ENCODE measurements around the gene FLYWCH1. TPM values are rescaled to one million over a fixed set of nuclear protein-coding genes. Genes with fewer than 3 reads are reported as not detected.
A peak's percentile ranks its signal among the peaks of the same experiment; 100 is the strongest.

The FLYWCH1 gene
- total and polyA plus RNA-seq, 2 donors (not counting 1 experiment from before 2014, with no cell fraction given) = 12.0 to 58.5 TPM

GRCh38 chr16:2913603-2914002, 1.9 kb downstream of the FLYWCH1 start:
- Histone ChIP-seq H4K20me1 (ENCODE audit: control insufficient read depth, extremely low read depth, insufficient read depth, low read length) (no peaks in the 10 kb centered on the region), H3K27me3 (ENCODE audit: control insufficient read depth, insufficient read depth, low read length) (no peaks in the 10 kb centered on the region), H3K4me1 (ENCODE audit: control insufficient read depth, extremely low read depth, insufficient read depth, low read length) (peaks cover 3% of the 10 kb centered on the region), H2AFZ (ENCODE audit: low read length) (no peak overlapping the region), H3K79me2 (ENCODE audit: control insufficient read depth, insufficient read depth, low read length) (peaks cover 11% of the 10 kb centered on the region), H3K4me2 (ENCODE audit: extremely low read depth, insufficient read depth, low read length) (peak overlapping the region; percentile 48), H3K9ac (ENCODE audit: insufficient read depth, low read length) (no peak overlapping the region), H3K9me3 (ENCODE audit: control insufficient read depth, insufficient read depth, low read depth, low read length) (no peaks in the 10 kb centered on the region), H3K4me3 (replicated peaks in 1 of 4; ENCODE audit: control extremely low read depth in 1 of 4, insufficient read depth in 1 of 4, low read depth in 3 of 4, low read length in 4 of 4) (peak overlapping the region in 2 of 4 experiments; percentile 77 to 94), H3K27ac (ENCODE audit: insufficient read depth, low read length) (no peak overlapping the region), H3K36me3 (ENCODE audit: control insufficient read depth, insufficient read depth, low read length) (peaks cover 4% of the 10 kb centered on the region)
- no peak for DNase-seq (ENCODE audit: low read depth in 2 of 2)
- TF ChIP-seq CTCF (conservative IDR thresholded peaks at IDR 0.05 in 1 of 2, IDR thresholded peaks at IDR 0.05 in 1 of 2; ENCODE audit: low read depth in 1 of 2, low read length in 2 of 2) = no peak
- TF ChIP-seq EZH2 (IDR thresholded peaks at IDR 0.05; ENCODE audit: low read length, missing control alignments) = no peak

GRCh38 chr16:2914233-2914632, 2.5 kb downstream of the FLYWCH1 start:
- Histone ChIP-seq H3K4me2 (ENCODE audit: extremely low read depth, insufficient read depth, low read length) (no peak overlapping the region), H3K9ac (ENCODE audit: insufficient read depth, low read length) (no peak overlapping the region), H3K36me3 (ENCODE audit: control insufficient read depth, insufficient read depth, low read length) (peaks cover 4% of the 10 kb centered on the region), H3K27ac (ENCODE audit: insufficient read depth, low read length) (no peak overlapping the region), H4K20me1 (ENCODE audit: control insufficient read depth, extremely low read depth, insufficient read depth, low read length) (no peaks in the 10 kb centered on the region), H3K27me3 (ENCODE audit: control insufficient read depth, insufficient read depth, low read length) (no peaks in the 10 kb centered on the region), H3K79me2 (ENCODE audit: control insufficient read depth, insufficient read depth, low read length) (peaks cover 11% of the 10 kb centered on the region), H3K9me3 (ENCODE audit: control insufficient read depth, insufficient read depth, low read depth, low read length) (no peaks in the 10 kb centered on the region), H2AFZ (ENCODE audit: low read length) (no peak overlapping the region), H3K4me1 (ENCODE audit: control insufficient read depth, extremely low read depth, insufficient read depth, low read length) (peaks cover 3% of the 10 kb centered on the region), H3K4me3 (replicated peaks in 1 of 4; ENCODE audit: control extremely low read depth in 1 of 4, insufficient read depth in 1 of 4, low read depth in 3 of 4, low read length in 4 of 4) (no peak overlapping the region)
- no peak for DNase-seq (ENCODE audit: low read depth in 2 of 2)
- no peak for TF ChIP-seq CTCF (conservative IDR thresholded peaks at IDR 0.05 in 1 of 2, IDR thresholded peaks at IDR 0.05 in 1 of 2; ENCODE audit: low read depth in 1 of 2, low read length in 2 of 2)
- no peak for TF ChIP-seq EZH2 (IDR thresholded peaks at IDR 0.05; ENCODE audit: low read length, missing control alignments)

DNA sequence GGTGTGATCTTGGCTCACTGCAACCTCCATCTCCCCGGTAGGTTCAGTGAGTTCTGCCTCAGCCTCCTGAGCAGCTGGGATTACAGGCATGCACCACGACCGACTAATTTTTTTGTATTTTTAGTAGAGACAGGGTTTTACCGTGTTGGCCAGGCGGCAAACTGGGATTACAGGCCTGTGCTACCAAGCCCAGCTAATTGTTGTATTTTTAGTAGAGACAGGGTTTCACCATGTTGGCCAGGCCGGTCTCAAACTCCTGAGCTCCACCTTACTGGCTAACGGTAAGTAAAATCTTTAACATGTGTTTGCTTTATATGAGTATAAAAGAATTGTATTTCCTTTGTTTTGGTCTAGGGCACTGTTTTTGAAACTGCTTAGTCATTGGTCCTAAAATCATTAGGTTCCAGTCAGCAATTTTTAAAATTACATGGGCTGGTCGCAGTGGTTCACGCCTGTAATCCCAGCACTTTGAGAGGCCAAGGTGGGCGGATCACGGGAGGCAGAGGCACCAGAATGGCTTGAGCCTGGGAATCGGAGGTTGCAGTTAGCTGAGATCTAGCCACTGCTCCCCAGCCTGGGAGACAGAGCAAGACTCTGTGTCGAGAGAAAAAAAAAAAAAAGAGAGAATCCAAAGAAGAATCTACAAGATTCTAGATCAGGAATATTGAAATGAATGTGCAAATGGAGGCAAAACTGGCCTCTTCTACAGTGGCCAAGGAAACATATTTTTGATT, 3.6 kb downstream of the FLYWCH1 start:
- Histone ChIP-seq H3K9ac (ENCODE audit: insufficient read depth, low read length) (no peak overlapping the region), H3K36me3 (ENCODE audit: control insufficient read depth, insufficient read depth, low read length) (peaks cover 4% of the 10 kb centered on the region), H3K27me3 (ENCODE audit: control insufficient read depth, insufficient read depth, low read length) (no peaks in the 10 kb centered on the region), H4K20me1 (ENCODE audit: control insufficient read depth, extremely low read depth, insufficient read depth, low read length) (no peaks in the 10 kb centered on the region), H2AFZ (ENCODE audit: low read length) (no peak overlapping the region), H3K4me1 (ENCODE audit: control insufficient read depth, extremely low read depth, insufficient read depth, low read length) (peaks cover 3% of the 10 kb centered on the region), H3K4me2 (ENCODE audit: extremely low read depth, insufficient read depth, low read length) (no peak overlapping the region), H3K27ac (ENCODE audit: insufficient read depth, low read length) (peak overlapping the region; percentile 19), H3K4me3 (replicated peaks in 1 of 4; ENCODE audit: control extremely low read depth in 1 of 4, insufficient read depth in 1 of 4, low read depth in 3 of 4, low read length in 4 of 4) (no peak overlapping the region), H3K79me2 (ENCODE audit: control insufficient read depth, insufficient read depth, low read length) (peaks cover 11% of the 10 kb centered on the region), H3K9me3 (ENCODE audit: control insufficient read depth, insufficient read depth, low read depth, low read length) (no peaks in the 10 kb centered on the region)
- TF ChIP-seq CTCF (conservative IDR thresholded peaks at IDR 0.05 in 1 of 2, IDR thresholded peaks at IDR 0.05 in 1 of 2; ENCODE audit: low read depth in 1 of 2, low read length in 2 of 2) (no peak), EZH2 (IDR thresholded peaks at IDR 0.05; ENCODE audit: low read length, missing control alignments) (no peak)
- no peak for DNase-seq (ENCODE audit: low read depth in 2 of 2)

Measured in fibroblast of lung (primary cell).